Activated naive CD8-positive, alpha-beta T cell treated with anti-CD3 and anti-CD28 coated beads, Interleukin-2, amount 50 U/mL, for 24 hours (primary cell): ENCODE results near the gene SCAANT1.

Source experiments
- ATAC-seq: fragments of 150-1000 bp; cut with Tn5 transposase; one replicate; pipeline ENCODE4 v1.10.0; 2021
- DNase-seq: peaks from one replicate; pipeline ENCODE4 v3.0.0; 2021
- H3K27ac Mint-ChIP-seq: one replicate; pipeline ENCODE4 v1.8.0; 2021; ENCODE audit warnings: mild to moderate bottlenecking, mixed read lengths
- H3K27me3 Mint-ChIP-seq: one replicate; pipeline ENCODE4 v1.8.0; 2021; ENCODE audit warnings: mixed read lengths
- H3K36me3 Mint-ChIP-seq: one replicate; pipeline ENCODE4 v1.8.0; 2021; ENCODE audit warnings: low read depth, mixed read lengths
- H3K4me1 Mint-ChIP-seq: one replicate; pipeline ENCODE4 v1.8.0; 2021; ENCODE audit warnings: mixed read lengths
- H3K4me3 Mint-ChIP-seq: one replicate; pipeline ENCODE4 v1.8.0; 2021; ENCODE audit warnings: mild to moderate bottlenecking, moderate library complexity, mixed read lengths
- H3K9me3 Mint-ChIP-seq: one replicate; pipeline ENCODE4 v1.8.0; 2021; ENCODE audit warnings: mixed read lengths

The SCAANT1 gene

DNA sequence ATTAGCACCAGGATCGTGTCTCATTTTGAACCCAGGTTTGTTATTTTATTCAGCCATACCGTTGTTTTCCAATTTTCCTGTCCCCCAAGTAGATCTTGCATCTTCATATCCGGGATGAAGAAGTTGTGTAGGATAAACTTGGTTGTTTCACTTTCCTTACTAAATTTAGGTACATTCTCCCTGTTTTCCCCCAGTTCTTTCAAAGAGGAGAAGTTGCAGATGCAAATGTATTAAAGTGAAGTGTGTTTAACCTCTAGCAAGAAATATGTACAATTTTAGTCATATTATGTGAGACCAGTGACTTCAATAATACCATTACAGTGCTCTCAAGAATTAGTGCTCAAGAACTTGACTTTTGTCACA is 47.2 kb downstream of the SCAANT1 start:
- Mint-ChIP-seq H3K27ac (peak overlapping the region; percentile 90), H3K4me3 (peak overlapping the region; percentile 95), H3K9me3 (no peaks in the 10 kb centered on the region), H3K27me3 (no peaks in the 10 kb centered on the region), H3K36me3 (peaks cover 23% of the 10 kb centered on the region), H3K4me1 (peaks cover 64% of the 10 kb centered on the region)
- ATAC-seq (no peak), DNase-seq (no peak)

DNA sequence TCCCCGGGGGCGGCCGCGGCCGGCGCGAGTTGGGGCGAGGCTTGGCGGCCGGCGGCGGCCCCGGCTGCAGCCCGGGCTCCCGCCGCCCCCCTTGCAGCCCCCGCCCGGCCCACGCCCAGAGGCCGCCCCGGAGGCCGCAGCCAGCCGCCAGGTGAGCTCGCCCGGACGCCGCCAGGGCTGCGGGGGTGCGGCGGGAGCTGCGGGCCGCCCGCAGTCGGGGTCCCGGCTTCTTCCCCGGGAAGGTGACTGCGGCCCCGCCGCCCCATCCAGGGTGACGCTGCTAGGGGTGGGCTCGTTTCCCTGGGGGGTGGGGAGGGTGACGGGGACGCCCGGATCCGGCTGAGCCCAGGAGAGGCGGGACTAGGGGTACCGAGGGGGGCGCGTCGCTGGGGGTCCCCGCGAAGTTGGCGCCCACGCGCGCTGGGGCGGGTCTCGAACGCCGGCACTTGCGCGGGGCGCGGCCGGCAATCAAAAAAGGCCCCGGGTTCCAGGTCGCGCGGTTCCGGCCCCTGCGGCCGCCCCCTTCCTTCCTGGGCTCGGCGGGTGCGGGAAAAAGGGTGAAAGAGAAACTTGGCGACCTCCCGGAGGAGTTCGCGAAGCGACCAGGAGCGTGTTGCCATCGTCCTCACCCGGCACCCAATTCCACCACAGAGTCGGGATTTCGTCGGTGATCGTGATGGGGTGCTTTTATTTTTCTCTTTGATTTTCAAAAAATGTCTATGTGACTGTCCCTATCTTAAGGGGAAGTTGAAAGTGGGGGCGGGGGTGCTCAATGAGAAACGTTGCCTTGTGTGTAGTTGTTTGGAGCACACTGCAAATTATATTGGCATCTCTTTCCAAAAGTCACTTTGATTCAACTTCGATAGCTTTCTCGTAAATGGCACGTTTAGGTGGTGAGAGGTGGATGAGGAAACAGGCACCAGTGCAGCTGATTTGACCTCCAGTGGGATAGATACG is 47.9 kb downstream of the SCAANT1 start:
- DNase-seq (peak; percentile 63), ATAC-seq (peak; percentile 64)
- H3K4me1 Mint-ChIP-seq: peaks cover 60% of the 10 kb centered on the region
- H3K27me3 Mint-ChIP-seq: no peaks in the 10 kb centered on the region
- peak overlapping the region; percentile 95 for H3K4me3 Mint-ChIP-seq
- H3K36me3 Mint-ChIP-seq: peaks cover 23% of the 10 kb centered on the region
- no peaks in the 10 kb centered on the region for H3K9me3 Mint-ChIP-seq
- H3K27ac Mint-ChIP-seq: peak overlapping the region; percentile 90

- H3K27me3 Mint-ChIP-seq: no peaks in the 10 kb centered on the region
- H3K27ac Mint-ChIP-seq: peak within 1 kb of the TSS; percentile 90
- peaks cover 23% of the 10 kb centered on the region for H3K36me3 Mint-ChIP-seq
- no peaks in the 10 kb centered on the region for H3K9me3 Mint-ChIP-seq
- DNase-seq (peak; percentile 70), ATAC-seq (peak; percentile 53)
- peaks cover 58% of the 10 kb centered on the region for H3K4me1 Mint-ChIP-seq
- peak within 1 kb of the TSS; percentile 95 for H3K4me3 Mint-ChIP-seq
Measured at GRCh38 chr3:63863150-63864007, 48.8 kb downstream of the SCAANT1 start, which contains the start of the genes ATXN7 and THOC7. ATXN7 (plus strand) TSS chr3:63863867; CDS start chr3:63912599, 48,732 bp downstream. THOC7 (minus strand) TSS chr3:63863805; CDS start chr3:63863790, 15 bp downstream.

DNA sequence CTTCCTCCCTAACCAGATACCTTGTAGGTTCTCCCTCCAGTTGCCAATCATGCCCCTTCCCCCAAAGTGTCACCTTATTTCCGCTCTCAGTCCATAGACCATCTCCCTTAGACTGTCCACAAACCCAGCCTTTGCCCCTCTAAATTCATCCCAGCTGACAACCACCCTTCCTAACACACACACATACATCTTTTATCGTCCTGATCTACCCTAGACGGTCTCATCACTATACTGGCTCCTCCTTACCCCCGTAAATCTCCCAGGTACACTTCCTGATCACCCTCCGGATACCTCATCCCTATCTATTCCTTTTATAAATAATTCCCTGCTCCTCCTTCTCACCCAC is 49.4 kb downstream of the SCAANT1 start:
- H3K36me3 Mint-ChIP-seq: peaks cover 22% of the 10 kb centered on the region
- ATAC-seq: no peak
- peak overlapping the region; percentile 86 for H3K4me3 Mint-ChIP-seq
- no peaks in the 10 kb centered on the region for H3K27me3 Mint-ChIP-seq
- peaks cover 53% of the 10 kb centered on the region for H3K4me1 Mint-ChIP-seq
- peak overlapping the region; percentile 82 for H3K27ac Mint-ChIP-seq
- no peaks in the 10 kb centered on the region for H3K9me3 Mint-ChIP-seq
- no peak for DNase-seq
